Measurements from ENCODE around the gene PSORS1C1. TPM values are rescaled to one million over a fixed set of nuclear protein-coding genes. Genes with fewer than 3 reads are reported as not detected.

PSORS1C1 gene
- polyA plus RNA-seq, 4 donors = 0.19 to 40.5 (median 19.6) TPM

DNA sequence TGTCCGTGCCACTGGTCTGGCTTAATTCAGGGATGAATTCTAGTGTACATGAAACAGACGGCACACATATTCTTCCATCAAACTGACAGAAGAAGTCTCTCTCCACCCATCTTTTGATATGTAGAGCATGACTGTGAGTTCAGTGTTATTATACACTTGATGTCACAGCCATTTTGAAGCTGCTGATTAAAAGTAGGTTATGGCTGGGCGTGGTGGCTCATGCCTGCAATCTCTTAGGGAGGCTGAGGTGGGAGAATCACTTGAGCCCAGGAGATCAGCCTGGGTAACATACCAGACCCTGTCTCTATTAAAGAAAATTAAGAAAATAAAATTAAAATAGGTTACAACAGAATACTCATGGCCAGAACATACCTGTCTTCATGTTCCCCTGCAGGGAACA is 22.9 kb upstream of the PSORS1C1 start:
- DNase-seq = peak in 1 of 2 donors; percentile 45

GRCh38 chr6:31092238-31092637 is 22.4 kb upstream of the PSORS1C1 start:
- FAIRE-seq (no peak), DNase-seq (no peak)
- 87 to 93% (median 88%) methylated on average over 2 of the region's 2 CpGs for WGBS, 3 donors
- no peak overlapping the region for H3K27ac ChIP-seq (ENCODE audit: low read depth in 1 of 3, low read length in 2 of 3)
- H3K36me3 ChIP-seq (ENCODE audit: control insufficient read depth in 3 of 3, insufficient read depth in 2 of 3, low read depth in 1 of 3, low read length in 3 of 3) = no peaks in the 10 kb centered on the region
- no peaks in the 10 kb centered on the region for H3K4me1 ChIP-seq (ENCODE audit: control insufficient read depth in 3 of 3, insufficient read depth in 2 of 3, low read depth in 1 of 3, low read length in 2 of 3)
- no peaks in the 10 kb centered on the region for H3K27me3 ChIP-seq (ENCODE audit: control insufficient read depth in 3 of 3, insufficient read depth in 3 of 3, low read length in 3 of 3)
- H3K4me3 ChIP-seq (ENCODE audit: low read depth in 1 of 3, low read length in 3 of 3) = no peak overlapping the region
- peaks cover 0 to 4% of the 10 kb centered on the region in 2 donors for H3K9me3 ChIP-seq (ENCODE audit: control insufficient read depth in 2 of 2, insufficient read depth in 1 of 2, low read depth in 1 of 2, low read length in 1 of 2)

More for the DNA sequence above, 22.9 kb upstream of the PSORS1C1 start:
- FAIRE-seq = no peak
- peaks cover 0 to 4% of the 10 kb centered on the region in 2 donors for H3K9me3 ChIP-seq (ENCODE audit: control insufficient read depth in 2 of 2, insufficient read depth in 1 of 2, low read depth in 1 of 2, low read length in 1 of 2)
- H3K27me3 ChIP-seq (ENCODE audit: control insufficient read depth in 3 of 3, insufficient read depth in 3 of 3, low read length in 3 of 3) = no peaks in the 10 kb centered on the region
- no peak overlapping the region for H3K4me3 ChIP-seq (ENCODE audit: low read depth in 1 of 3, low read length in 3 of 3)
- no peaks in the 10 kb centered on the region for H3K4me1 ChIP-seq (ENCODE audit: control insufficient read depth in 3 of 3, insufficient read depth in 2 of 3, low read depth in 1 of 3, low read length in 2 of 3)
- 26 to 35% (median 34%) methylated on average over 3 of the region's 3 CpGs for WGBS, 3 donors
- no peaks in the 10 kb centered on the region for H3K36me3 ChIP-seq (ENCODE audit: control insufficient read depth in 3 of 3, insufficient read depth in 2 of 3, low read depth in 1 of 3, low read length in 3 of 3)
- no peak overlapping the region for H3K27ac ChIP-seq (ENCODE audit: low read depth in 1 of 3, low read length in 2 of 3)

DNA sequence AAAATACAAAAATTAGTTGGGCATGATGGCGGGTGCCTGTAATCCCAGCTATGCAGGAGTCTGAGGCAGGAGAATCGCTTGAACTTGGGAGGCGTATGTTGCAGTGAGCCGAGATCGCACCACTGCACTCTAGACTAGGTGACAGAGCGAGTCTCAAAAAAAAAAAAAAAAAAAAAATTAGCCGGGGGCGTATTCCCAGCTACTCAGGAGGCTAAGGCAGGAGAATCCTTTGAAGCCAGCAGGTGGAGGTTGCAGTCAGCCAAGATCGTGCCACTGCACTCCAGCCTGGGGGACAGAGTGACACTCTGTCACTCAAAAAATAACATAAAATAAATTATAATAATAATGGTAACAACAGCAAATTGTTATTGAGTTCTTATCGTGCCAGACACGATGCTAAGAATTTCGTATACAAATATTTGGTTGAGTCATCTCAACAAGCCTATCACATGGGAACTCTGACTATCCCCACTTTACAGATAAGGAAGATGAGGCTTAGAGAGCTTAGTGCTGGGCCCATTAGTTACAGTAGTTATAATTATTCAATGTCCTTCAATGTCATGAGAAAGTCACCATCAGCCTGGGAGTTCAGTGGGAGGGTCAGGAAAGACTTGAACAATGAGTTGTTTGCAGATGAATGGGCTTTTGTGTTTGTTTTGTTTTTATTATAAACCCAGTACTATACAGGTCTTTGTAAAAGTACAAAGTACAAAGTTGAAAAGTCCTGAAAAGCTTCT is 21.7 kb upstream of the PSORS1C1 start:
- Histone ChIP-seq H3K4me1 (ENCODE audit: control insufficient read depth in 3 of 3, insufficient read depth in 2 of 3, low read depth in 1 of 3, low read length in 2 of 3) (no peaks in the 10 kb centered on the region), H3K9me3 (ENCODE audit: control insufficient read depth in 2 of 2, insufficient read depth in 1 of 2, low read depth in 1 of 2, low read length in 1 of 2) (peaks cover 0 to 4% of the 10 kb centered on the region in 2 donors), H3K36me3 (ENCODE audit: control insufficient read depth in 3 of 3, insufficient read depth in 2 of 3, low read depth in 1 of 3, low read length in 3 of 3) (no peaks in the 10 kb centered on the region), H3K4me3 (ENCODE audit: low read depth in 1 of 3, low read length in 3 of 3) (no peak overlapping the region), H3K27me3 (ENCODE audit: control insufficient read depth in 3 of 3, insufficient read depth in 3 of 3, low read length in 3 of 3) (no peaks in the 10 kb centered on the region), H3K27ac (ENCODE audit: low read depth in 1 of 3, low read length in 2 of 3) (no peak overlapping the region)
- FAIRE-seq (no peak), DNase-seq (peak; percentile 45 to 54)
- 54 to 77% (median 63%) methylated on average over 11 to 12 of the region's 12 CpGs for WGBS, 3 donors

GRCh38 chr6:31094389-31094881 is 20.2 kb upstream of the PSORS1C1 start:
- FAIRE-seq (no peak), DNase-seq (no peak)
- Histone ChIP-seq H3K27ac (ENCODE audit: low read depth in 1 of 3, low read length in 2 of 3) (peak overlapping the region in 1 of 3 donors; percentile 12), H3K4me1 (ENCODE audit: control insufficient read depth in 3 of 3, insufficient read depth in 2 of 3, low read depth in 1 of 3, low read length in 2 of 3) (no peaks in the 10 kb centered on the region), H3K4me3 (ENCODE audit: low read depth in 1 of 3, low read length in 3 of 3) (no peak overlapping the region), H3K9me3 (ENCODE audit: control insufficient read depth in 2 of 2, insufficient read depth in 1 of 2, low read depth in 1 of 2, low read length in 1 of 2) (peaks cover 0 to 4% of the 10 kb centered on the region in 2 donors), H3K27me3 (ENCODE audit: control insufficient read depth in 3 of 3, insufficient read depth in 3 of 3, low read length in 3 of 3) (no peaks in the 10 kb centered on the region), H3K36me3 (ENCODE audit: control insufficient read depth in 3 of 3, insufficient read depth in 2 of 3, low read depth in 1 of 3, low read length in 3 of 3) (no peaks in the 10 kb centered on the region)
- 21 to 29% (median 28%) methylated on average over 3 of the region's 3 CpGs for WGBS, 3 donors

DNA sequence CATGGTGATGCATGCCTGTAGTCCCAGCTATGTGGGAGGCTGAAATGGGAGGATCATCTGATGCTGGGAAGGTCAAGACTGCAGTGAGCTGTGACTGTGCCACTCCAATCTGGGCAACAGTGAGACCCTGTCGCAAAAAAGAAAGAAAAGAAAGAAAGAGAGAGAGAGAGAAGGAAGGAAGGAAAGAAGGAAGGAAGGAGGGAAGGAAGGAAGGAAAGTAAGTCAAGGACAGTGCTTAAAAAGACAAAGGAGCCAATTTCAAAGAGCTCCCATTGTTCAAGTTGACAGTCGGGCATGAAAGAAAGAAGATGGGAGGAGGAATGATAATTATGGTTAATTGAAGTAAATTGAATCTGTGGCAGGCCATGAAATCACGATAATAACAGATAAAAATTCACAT is 18.4 kb upstream of the PSORS1C1 start:
- FAIRE-seq (no peak), DNase-seq (no peak)
- Histone ChIP-seq H3K36me3 (ENCODE audit: control insufficient read depth in 3 of 3, insufficient read depth in 2 of 3, low read depth in 1 of 3, low read length in 3 of 3) (no peaks in the 10 kb centered on the region), H3K9me3 (ENCODE audit: control insufficient read depth in 2 of 2, insufficient read depth in 1 of 2, low read depth in 1 of 2, low read length in 1 of 2) (no peaks in the 10 kb centered on the region), H3K27ac (ENCODE audit: low read depth in 1 of 3, low read length in 2 of 3) (no peak overlapping the region), H3K4me1 (ENCODE audit: control insufficient read depth in 3 of 3, insufficient read depth in 2 of 3, low read depth in 1 of 3, low read length in 2 of 3) (no peaks in the 10 kb centered on the region), H3K27me3 (ENCODE audit: control insufficient read depth in 3 of 3, insufficient read depth in 3 of 3, low read length in 3 of 3) (no peaks in the 10 kb centered on the region), H3K4me3 (ENCODE audit: low read depth in 1 of 3, low read length in 3 of 3) (no peak overlapping the region)
- 74 to 83% (median 81%) methylated on average over 3 of the region's 3 CpGs for WGBS, 3 donors

- no peak for FAIRE-seq
- no peak for DNase-seq
- Histone ChIP-seq H3K27me3 (ENCODE audit: control insufficient read depth in 3 of 3, insufficient read depth in 3 of 3, low read length in 3 of 3) (no peaks in the 10 kb centered on the region), H3K4me1 (ENCODE audit: control insufficient read depth in 3 of 3, insufficient read depth in 2 of 3, low read depth in 1 of 3, low read length in 2 of 3) (no peaks in the 10 kb centered on the region), H3K9me3 (ENCODE audit: control insufficient read depth in 2 of 2, insufficient read depth in 1 of 2, low read depth in 1 of 2, low read length in 1 of 2) (no peaks in the 10 kb centered on the region), H3K27ac (ENCODE audit: low read depth in 1 of 3, low read length in 2 of 3) (no peak overlapping the region), H3K36me3 (ENCODE audit: control insufficient read depth in 3 of 3, insufficient read depth in 2 of 3, low read depth in 1 of 3, low read length in 3 of 3) (no peaks in the 10 kb centered on the region), H3K4me3 (ENCODE audit: low read depth in 1 of 3, low read length in 3 of 3) (no peak overlapping the region)
- 50 to 65% (median 65%) methylated on average over 5 of the region's 5 CpGs for WGBS, 3 donors
These were observed 17.9 kb upstream of the PSORS1C1 start for GRCh38 chr6:31096656-31097055.

GRCh38 chr6:31098449-31098938 is 16.1 kb upstream of the PSORS1C1 start:
- H3K36me3 ChIP-seq (ENCODE audit: control insufficient read depth in 3 of 3, insufficient read depth in 2 of 3, low read depth in 1 of 3, low read length in 3 of 3) = no peaks in the 10 kb centered on the region
- FAIRE-seq (no peak), DNase-seq (no peak)
- no peak overlapping the region for H3K4me3 ChIP-seq (ENCODE audit: low read depth in 1 of 3, low read length in 3 of 3)
- H3K9me3 ChIP-seq (ENCODE audit: control insufficient read depth in 2 of 2, insufficient read depth in 1 of 2, low read depth in 1 of 2, low read length in 1 of 2) = no peaks in the 10 kb centered on the region
- H3K4me1 ChIP-seq (ENCODE audit: control insufficient read depth in 3 of 3, insufficient read depth in 2 of 3, low read depth in 1 of 3, low read length in 2 of 3) = no peaks in the 10 kb centered on the region
- H3K27me3 ChIP-seq (ENCODE audit: control insufficient read depth in 3 of 3, insufficient read depth in 3 of 3, low read length in 3 of 3) = no peaks in the 10 kb centered on the region
- 86 to 92% (median 86%) methylated on average over 4 of the region's 4 CpGs for WGBS, 3 donors
- no peak overlapping the region for H3K27ac ChIP-seq (ENCODE audit: low read depth in 1 of 3, low read length in 2 of 3)

DNA sequence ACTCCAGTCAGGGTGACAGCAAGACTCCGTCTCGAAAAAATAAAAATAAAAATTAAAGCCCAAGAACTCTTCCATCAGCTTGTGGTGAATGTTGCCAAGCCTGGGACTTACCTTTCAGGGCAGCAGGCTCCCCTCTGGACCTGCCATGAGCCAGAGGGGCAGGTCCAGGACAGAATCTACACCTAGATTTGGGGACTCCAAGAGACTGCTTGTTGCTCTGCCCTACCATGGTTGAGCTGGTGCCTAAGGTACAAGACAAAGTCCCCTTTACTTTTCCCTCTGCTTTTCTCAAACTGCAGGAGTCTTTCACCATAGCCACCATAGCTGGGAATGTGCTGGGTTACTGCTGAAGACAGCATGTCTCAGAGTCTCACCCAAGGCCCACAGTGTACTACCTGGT is 11.5 kb upstream of the PSORS1C1 start:
- no peak for FAIRE-seq
- no peaks in the 10 kb centered on the region for H3K9me3 ChIP-seq (ENCODE audit: control insufficient read depth in 2 of 2, insufficient read depth in 1 of 2, low read depth in 1 of 2, low read length in 1 of 2)
- H3K27me3 ChIP-seq (ENCODE audit: control insufficient read depth in 3 of 3, insufficient read depth in 3 of 3, low read length in 3 of 3) = no peaks in the 10 kb centered on the region
- H3K4me1 ChIP-seq (ENCODE audit: control insufficient read depth in 3 of 3, insufficient read depth in 2 of 3, low read depth in 1 of 3, low read length in 2 of 3) = no peaks in the 10 kb centered on the region
- H3K4me3 ChIP-seq (ENCODE audit: low read depth in 1 of 3, low read length in 3 of 3) = no peak overlapping the region
- WGBS, 3 donors = 96 to 100% (median 96%) methylated on average over 2 of the region's 2 CpGs
- DNase-seq = no peak
- H3K27ac ChIP-seq (ENCODE audit: low read depth in 1 of 3, low read length in 2 of 3) = no peak overlapping the region
- H3K36me3 ChIP-seq (ENCODE audit: control insufficient read depth in 3 of 3, insufficient read depth in 2 of 3, low read depth in 1 of 3, low read length in 3 of 3) = no peaks in the 10 kb centered on the region
